Activated T-helper 1 cell treated with anti-CD3 and anti-CD28 coated beads, Interleukin-12 subunit alpha, Interleukin-12 subunit beta, Interleukin-2, Interleukin-4 antibody, amounts not matched to agents 30 ng/mL and 10 ng/mL and 1 ng/mL, durations not matched to agents 14 hours and 24 hours and 36 hours (primary cell): Measurements from ENCODE around the gene CDH13. TPM values are rescaled to one million over a fixed set of nuclear protein-coding genes. Genes with fewer than 3 reads are reported as not detected.

Experiments used
- DNase-seq: peaks from one replicate; pipeline ENCODE4 v3.0.0; 2021; ENCODE audit warnings: low spot score
- H3K27ac Mint-ChIP-seq: one replicate; pipeline ENCODE4 v1.8.0; 2021; ENCODE audit warnings: mild to moderate bottlenecking, mixed read lengths
- H3K27me3 Mint-ChIP-seq: one replicate; pipeline ENCODE4 v1.8.0; 2022; ENCODE audit warnings: mild to moderate bottlenecking, moderate library complexity, mixed read lengths; ENCODE audit not compliant: insufficient read depth
- H3K36me3 Mint-ChIP-seq: one replicate; pipeline ENCODE4 v1.8.0; 2021; ENCODE audit warnings: low read depth, mixed read lengths
- H3K4me1 Mint-ChIP-seq: one replicate; pipeline ENCODE4 v1.8.0; 2021; ENCODE audit warnings: low read depth, mixed read lengths
- H3K4me3 Mint-ChIP-seq: one replicate; pipeline ENCODE4 v1.8.0; 2021; ENCODE audit warnings: mild to moderate bottlenecking, moderate library complexity, mixed read lengths
- H3K9me3 Mint-ChIP-seq: one replicate; pipeline ENCODE4 v1.8.0; 2021; ENCODE audit warnings: mixed read lengths
- intact Hi-C: fragments of 100-400 bp; cut with micrococcal nuclease; formaldehyde crosslinking; loops from one replicate; pipeline ENCODE4 v1.15.1; 2024
- total RNA-seq: library from RNA; stranded (reverse); gene quantifications from 2 replicates; pipeline ENCODE4 v1.2.3, GENCODE V29; 2022

CDH13 gene
- total RNA-seq, 1 donor from 2014 or later, result not detected

- H3K4me1 Mint-ChIP-seq, result no peaks in the 10 kb centered on the region
- intact Hi-C loops, result no loop called here
- DNase-seq, result no peak
- peaks cover 10% of the 10 kb centered on the region for H3K9me3 Mint-ChIP-seq
- no peaks in the 10 kb centered on the region for H3K27me3 Mint-ChIP-seq
- no peaks in the 10 kb centered on the region for H3K36me3 Mint-ChIP-seq
- no peak overlapping the region for H3K27ac Mint-ChIP-seq
- no peak overlapping the region for H3K4me3 Mint-ChIP-seq
Observed at GRCh38 chr16:83010776-83011720, 384.3 kb downstream of the CDH13 start.

- H3K36me3 Mint-ChIP-seq, result no peaks in the 10 kb centered on the region
- DNase-seq, result no peak
- H3K4me1 Mint-ChIP-seq, result no peaks in the 10 kb centered on the region
- H3K27ac Mint-ChIP-seq, result no peak overlapping the region
- no peak overlapping the region for H3K4me3 Mint-ChIP-seq
- intact Hi-C loops, result no loop called here
- H3K27me3 Mint-ChIP-seq, result no peaks in the 10 kb centered on the region
- peaks cover 10% of the 10 kb centered on the region for H3K9me3 Mint-ChIP-seq
Observed at GRCh38 chr16:83011939-83012338, 385.2 kb downstream of the CDH13 start.

GRCh38 chr16:83013071-83013470 is 386.3 kb downstream of the CDH13 start:
- no peaks in the 10 kb centered on the region for H3K36me3 Mint-ChIP-seq
- no peak for DNase-seq
- H3K4me1 Mint-ChIP-seq, result no peaks in the 10 kb centered on the region
- H3K4me3 Mint-ChIP-seq, result no peak overlapping the region
- intact Hi-C loops, result no loop called here
- no peaks in the 10 kb centered on the region for H3K27me3 Mint-ChIP-seq
- H3K27ac Mint-ChIP-seq, result no peak overlapping the region
- peaks cover 9% of the 10 kb centered on the region for H3K9me3 Mint-ChIP-seq

DNA sequence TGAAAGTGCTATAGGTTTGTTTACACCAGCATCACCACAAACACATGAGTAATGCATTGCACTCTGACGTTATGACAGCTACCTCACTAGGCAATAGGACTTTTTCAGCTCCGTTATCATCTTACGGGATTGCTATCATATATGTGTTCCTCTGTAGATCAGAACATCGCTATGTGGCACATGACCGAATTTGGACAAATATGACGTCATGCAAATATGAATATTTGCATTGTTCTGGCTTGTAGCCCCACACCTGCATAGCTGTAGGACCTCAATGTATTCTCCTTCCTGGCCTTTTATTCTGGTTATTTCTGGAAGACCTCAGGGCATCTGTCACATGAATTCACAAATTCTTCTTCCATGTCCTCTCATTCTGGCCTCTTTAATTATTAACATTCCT is 393.2 kb downstream of the CDH13 start:
- Mint-ChIP-seq H3K27me3 (no peaks in the 10 kb centered on the region), H3K27ac (no peak overlapping the region), H3K4me1 (no peaks in the 10 kb centered on the region), H3K9me3 (no peaks in the 10 kb centered on the region), H3K4me3 (no peak overlapping the region), H3K36me3 (no peaks in the 10 kb centered on the region)
- no peak for DNase-seq
- intact Hi-C loops, result no loop called here

GRCh38 chr16:83021045-83021444 is 394.3 kb downstream of the CDH13 start:
- no peaks in the 10 kb centered on the region for H3K4me1 Mint-ChIP-seq
- intact Hi-C loops, result no loop called here
- H3K27ac Mint-ChIP-seq, result no peak overlapping the region
- no peak for DNase-seq
- H3K9me3 Mint-ChIP-seq, result no peaks in the 10 kb centered on the region
- no peak overlapping the region for H3K4me3 Mint-ChIP-seq
- H3K27me3 Mint-ChIP-seq, result no peaks in the 10 kb centered on the region
- H3K36me3 Mint-ChIP-seq, result no peaks in the 10 kb centered on the region

DNA sequence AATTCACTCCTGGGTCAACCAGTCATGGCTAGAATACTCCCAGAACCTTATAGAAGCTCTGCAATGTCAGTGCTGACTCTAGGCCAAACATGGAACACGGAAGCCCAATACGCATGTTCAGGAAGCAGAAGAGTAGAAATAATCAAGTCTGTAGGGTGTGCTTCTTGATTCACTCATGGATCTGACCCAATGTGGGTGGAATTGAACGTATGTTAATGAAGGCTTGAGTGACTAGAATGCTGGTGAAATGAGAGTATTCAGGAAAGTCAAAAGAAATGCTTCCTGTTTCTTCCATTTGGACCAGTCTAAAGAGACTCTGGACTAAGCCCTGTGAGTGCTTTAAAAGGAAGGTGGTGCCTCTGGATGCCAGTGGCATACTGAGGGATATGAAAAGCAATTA is 395.0 kb downstream of the CDH13 start:
- H3K4me3 Mint-ChIP-seq, result no peak overlapping the region
- intact Hi-C loops, result no loop called here
- no peaks in the 10 kb centered on the region for H3K36me3 Mint-ChIP-seq
- no peaks in the 10 kb centered on the region for H3K27me3 Mint-ChIP-seq
- no peaks in the 10 kb centered on the region for H3K4me1 Mint-ChIP-seq
- H3K27ac Mint-ChIP-seq, result no peak overlapping the region
- DNase-seq, result no peak
- H3K9me3 Mint-ChIP-seq, result no peaks in the 10 kb centered on the region

GRCh38 chr16:83023011-83023410 is 396.2 kb downstream of the CDH13 start:
- no peaks in the 10 kb centered on the region for H3K4me1 Mint-ChIP-seq
- no peaks in the 10 kb centered on the region for H3K27me3 Mint-ChIP-seq

GRCh38 chr16:83023640-83024039 is 396.9 kb downstream of the CDH13 start:
- intact Hi-C loops, result no loop called here
- Mint-ChIP-seq H3K27ac (no peak overlapping the region), H3K9me3 (no peaks in the 10 kb centered on the region), H3K27me3 (no peaks in the 10 kb centered on the region), H3K36me3 (no peaks in the 10 kb centered on the region), H3K4me3 (no peak overlapping the region), H3K4me1 (no peaks in the 10 kb centered on the region)
- no peak for DNase-seq

More at GRCh38 chr16:83023011-83023410, 396.2 kb downstream of the CDH13 start:
- no peak for DNase-seq
- H3K36me3 Mint-ChIP-seq, result no peaks in the 10 kb centered on the region
- H3K4me3 Mint-ChIP-seq, result no peak overlapping the region
- no peaks in the 10 kb centered on the region for H3K9me3 Mint-ChIP-seq
- H3K27ac Mint-ChIP-seq, result no peak overlapping the region
- intact Hi-C loops, result no loop called here

DNA sequence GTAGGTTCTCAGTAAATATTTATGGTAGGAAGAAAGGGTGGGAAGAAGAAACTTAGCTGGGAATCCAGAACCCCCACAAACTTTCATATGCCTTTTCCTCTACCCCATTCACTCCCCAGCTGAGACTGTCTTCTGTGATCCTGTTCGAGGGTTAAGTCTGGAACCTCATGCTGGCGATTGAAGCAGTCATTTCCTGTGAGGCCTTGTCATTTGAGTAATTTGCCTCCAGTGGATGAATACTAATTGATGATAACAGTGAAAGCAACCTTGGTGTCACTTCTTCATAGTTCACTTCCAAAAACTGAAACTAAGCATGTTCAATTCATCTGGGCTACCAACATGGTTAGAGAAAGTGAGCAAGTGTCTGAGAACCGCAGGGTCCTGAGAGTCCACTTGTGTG is 401.2 kb downstream of the CDH13 start:
- no peaks in the 10 kb centered on the region for H3K4me1 Mint-ChIP-seq
- no peak for DNase-seq
- no peak overlapping the region for H3K4me3 Mint-ChIP-seq
- H3K27me3 Mint-ChIP-seq, result no peaks in the 10 kb centered on the region
- no peaks in the 10 kb centered on the region for H3K36me3 Mint-ChIP-seq
- H3K9me3 Mint-ChIP-seq, result peaks cover 6% of the 10 kb centered on the region
- no peak overlapping the region for H3K27ac Mint-ChIP-seq
- intact Hi-C loops, result no loop called here

- no peak overlapping the region for H3K4me3 Mint-ChIP-seq
- DNase-seq, result no peak
- peaks cover 6% of the 10 kb centered on the region for H3K9me3 Mint-ChIP-seq
- no peaks in the 10 kb centered on the region for H3K36me3 Mint-ChIP-seq
- no peaks in the 10 kb centered on the region for H3K4me1 Mint-ChIP-seq
- intact Hi-C loops, result no loop called here
- no peaks in the 10 kb centered on the region for H3K27me3 Mint-ChIP-seq
- no peak overlapping the region for H3K27ac Mint-ChIP-seq
Observed at GRCh38 chr16:83029467-83029866, 402.7 kb downstream of the CDH13 start.

DNA sequence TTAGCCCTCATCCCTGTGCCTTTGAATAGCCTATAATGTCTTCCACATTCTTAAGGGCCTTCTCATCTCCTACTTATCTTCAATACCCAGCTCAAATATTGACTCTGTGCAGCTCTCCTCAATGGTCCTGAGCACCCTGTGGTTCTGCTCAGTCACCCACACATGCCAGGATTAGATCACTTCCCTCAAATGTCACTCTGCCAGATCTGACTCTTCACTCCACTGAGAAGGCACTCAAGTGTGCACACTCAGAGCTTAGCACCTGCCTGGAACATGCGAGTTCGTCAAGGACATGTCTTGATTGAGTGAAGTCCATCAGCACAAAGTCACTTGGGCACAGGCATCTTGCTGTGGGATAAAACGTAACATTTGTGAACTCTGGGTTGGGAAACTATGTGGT is 404.8 kb downstream of the CDH13 start:
- no peak for DNase-seq
- Mint-ChIP-seq H3K4me3 (no peak overlapping the region), H3K27ac (no peak overlapping the region), H3K27me3 (no peaks in the 10 kb centered on the region), H3K9me3 (peaks cover 11% of the 10 kb centered on the region), H3K36me3 (no peaks in the 10 kb centered on the region), H3K4me1 (no peaks in the 10 kb centered on the region)
- intact Hi-C loops, result no loop called here

- no peak overlapping the region for H3K4me3 Mint-ChIP-seq
- no peak overlapping the region for H3K27ac Mint-ChIP-seq
- H3K36me3 Mint-ChIP-seq, result no peaks in the 10 kb centered on the region
- no peaks in the 10 kb centered on the region for H3K4me1 Mint-ChIP-seq
- no peak for DNase-seq
- peaks cover 5% of the 10 kb centered on the region for H3K9me3 Mint-ChIP-seq
- intact Hi-C loops, result no loop called here
- H3K27me3 Mint-ChIP-seq, result no peaks in the 10 kb centered on the region
Observed at GRCh38 chr16:83037102-83037501, 410.3 kb downstream of the CDH13 start.

GRCh38 chr16:83037884-83038283 is 411.1 kb downstream of the CDH13 start:
- H3K9me3 Mint-ChIP-seq, result peaks cover 5% of the 10 kb centered on the region
- DNase-seq, result no peak
- no peaks in the 10 kb centered on the region for H3K27me3 Mint-ChIP-seq
- no peaks in the 10 kb centered on the region for H3K4me1 Mint-ChIP-seq
- no peak overlapping the region for H3K27ac Mint-ChIP-seq
- intact Hi-C loops, result no loop called here
- no peaks in the 10 kb centered on the region for H3K36me3 Mint-ChIP-seq
- no peak overlapping the region for H3K4me3 Mint-ChIP-seq
